Astrocyte (in vitro differentiated cells and primary cell): Measurements from ENCODE around the gene SFTPB. TPM values are rescaled to one million over a fixed set of nuclear protein-coding genes. Genes with fewer than 3 reads are reported as not detected.

ENCODE experiments used
- DNase-seq: peaks from one replicate; pipeline ENCODE4 v3.0.0-alpha.2; 2010; ENCODE audit warnings: low read depth
- FAIRE-seq: peaks from 2 replicates; lab custom pipeline; 2011; peaks lifted over from hg19 to GRCh38; lab: Jason Lieb, UNC
- H2AFZ ChIP-seq: 2 replicates; pipeline ENCODE4 v1.6.0; 2012; ENCODE audit warnings: low read depth, low read length, inconsistent platforms
- H3K27ac ChIP-seq: 2 replicates; pipeline ENCODE4 v1.5.1; 2011; ENCODE audit warnings: low read depth, low read length, inconsistent platforms
- H3K27me3 ChIP-seq: 2 replicates; pipeline ENCODE4 v1.6.0; 2011; ENCODE audit warnings: low read length, inconsistent platforms; ENCODE audit not compliant: insufficient read depth
- H3K36me3 ChIP-seq: 2 replicates; pipeline ENCODE4 v1.5.1; 2011; ENCODE audit warnings: low read length, inconsistent platforms; ENCODE audit not compliant: insufficient read depth
- H3K4me1 ChIP-seq: 2 replicates; pipeline ENCODE4 v1.5.1; 2011; ENCODE audit warnings: low read length, inconsistent platforms; ENCODE audit not compliant: insufficient read depth
- H3K4me2 ChIP-seq: 2 replicates; pipeline ENCODE4 v1.6.0; 2012; ENCODE audit warnings: low read length, inconsistent platforms
- H3K4me3 ChIP-seq: 2 replicates; pipeline ENCODE4 v1.5.1; 2011; ENCODE audit warnings: low read depth, mild to moderate bottlenecking, low read length, inconsistent platforms; ENCODE audit not compliant: insufficient read depth
- H3K79me2 ChIP-seq: 2 replicates; pipeline ENCODE4 v1.6.0; 2012; ENCODE audit warnings: mild to moderate bottlenecking, low read length, inconsistent platforms; ENCODE audit not compliant: insufficient read depth
- H3K9ac ChIP-seq: 2 replicates; pipeline ENCODE4 v1.6.0; 2012; ENCODE audit warnings: mild to moderate bottlenecking, low read length, inconsistent platforms
- H3K9me3 ChIP-seq: 2 replicates; pipeline ENCODE4 v1.5.1; 2012; ENCODE audit warnings: low read depth, mild to moderate bottlenecking, low read length, inconsistent platforms; ENCODE audit not compliant: insufficient read depth
- H4K20me1 ChIP-seq: 2 replicates; pipeline ENCODE4 v1.6.0; 2012; ENCODE audit warnings: low read length, inconsistent platforms; ENCODE audit not compliant: insufficient read depth
- H3K27ac Mint-ChIP-seq: one replicate; pipeline ENCODE4 v1.8.0; 2021; ENCODE audit warnings: mild to moderate bottlenecking, mixed read lengths; ENCODE audit not compliant: unreplicated experiment
- H3K27me3 Mint-ChIP-seq: one replicate; pipeline ENCODE4 v1.8.0; 2021; ENCODE audit warnings: low read depth, mixed read lengths; ENCODE audit not compliant: unreplicated experiment
- H3K36me3 Mint-ChIP-seq: one replicate; pipeline ENCODE4 v1.8.0; 2021; ENCODE audit warnings: low read depth, mixed read lengths; ENCODE audit not compliant: unreplicated experiment
- H3K4me1 Mint-ChIP-seq: one replicate; pipeline ENCODE4 v1.8.0; 2021; ENCODE audit warnings: low read depth, mixed read lengths; ENCODE audit not compliant: unreplicated experiment
- H3K4me3 Mint-ChIP-seq: one replicate; pipeline ENCODE4 v1.8.0; 2021; ENCODE audit warnings: mild to moderate bottlenecking, moderate library complexity, mixed read lengths; ENCODE audit not compliant: unreplicated experiment
- H3K9me3 Mint-ChIP-seq: one replicate; pipeline ENCODE4 v1.8.0; 2021; ENCODE audit warnings: mild to moderate bottlenecking, mixed read lengths; ENCODE audit not compliant: unreplicated experiment
- EZH2 ChIP-seq: IDR thresholded peaks from 2 replicates; pipeline ENCODE4 v1.6.1; 2012; ENCODE audit warnings: mild to moderate bottlenecking, low read length, inconsistent platforms; ENCODE audit not compliant: insufficient read depth
- total RNA-seq: library from RNA; stranded (reverse); gene quantifications from 2 replicates; pipeline ENCODE4 v1.2.1, GENCODE V29; 2021
- TF ChIP-seq, protein P1 (sequence below): IDR thresholded peaks from 2 replicates; pipeline ENCODE4 v1.5.1; 2011; ENCODE audit warnings: low read depth, mild to moderate bottlenecking, inconsistent platforms, low read length, moderate library complexity; ENCODE audit not compliant: insufficient read depth

SFTPB gene
- total RNA-seq, 1 donor from 2014 or later, result not detected

DNA sequence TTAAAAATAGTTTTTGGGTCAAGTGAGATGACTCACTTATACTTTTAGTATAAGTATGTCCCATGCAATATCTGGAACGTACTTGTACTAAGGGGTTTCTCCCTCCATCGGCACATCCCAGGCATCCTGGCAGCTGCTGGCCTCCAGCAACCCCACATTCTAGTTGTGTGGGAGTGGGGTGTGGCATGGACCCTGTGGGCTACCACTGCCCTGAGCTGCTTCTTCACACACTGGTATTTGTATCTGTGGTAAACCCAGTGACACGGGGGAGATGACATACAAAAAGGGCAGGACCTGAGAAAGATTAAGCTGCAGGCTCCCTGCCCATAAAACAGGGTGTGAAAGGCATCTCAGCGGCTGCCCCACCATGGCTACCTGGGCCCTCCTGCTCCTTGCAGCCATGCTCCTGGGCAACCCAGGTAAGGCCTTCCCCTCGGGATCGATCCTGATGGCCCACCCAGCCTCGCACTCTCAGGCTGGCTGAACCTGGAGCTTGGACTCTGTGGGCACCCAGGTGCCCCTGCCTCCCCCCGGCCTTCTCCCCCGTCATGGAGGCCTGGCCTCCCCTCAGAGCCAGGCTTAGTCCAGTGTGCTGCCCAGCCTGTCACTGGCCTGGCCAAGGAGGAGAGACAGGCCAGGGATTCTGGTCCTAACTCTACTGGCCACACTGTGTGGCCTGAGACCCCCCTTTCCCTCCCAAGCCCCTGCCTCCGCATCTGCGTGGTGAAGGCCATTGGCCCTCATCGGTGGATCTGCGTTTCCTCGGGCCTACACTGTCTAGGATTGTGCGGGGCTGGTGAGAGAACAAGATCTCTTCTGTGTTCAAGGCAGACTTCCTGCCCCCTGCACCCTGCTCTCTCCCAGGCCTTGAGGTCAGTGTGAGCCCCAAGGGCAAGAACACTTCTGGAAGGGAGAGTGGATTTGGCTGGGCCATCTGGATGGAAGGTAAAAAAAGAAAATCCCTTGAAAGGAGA is 26.3 kb upstream of the SFTPB start, which contains the start of gene GNLY:
GNLY (plus strand) TSS at position 307 of the 974 bp plus-strand sequence; CDS start at position 368, 61 bp downstream.
- H3K9me3 ChIP-seq, result no peaks in the 10 kb centered on the region
- Mint-ChIP-seq H3K27ac (no peak within 1 kb of the TSS), H3K27me3 (peaks cover 33% of the 10 kb centered on the region), H3K36me3 (no peaks in the 10 kb centered on the region), H3K4me1 (peaks cover 13% of the 10 kb centered on the region), H3K9me3 (no peaks in the 10 kb centered on the region), H3K4me3 (no peak within 1 kb of the TSS)
- H4K20me1 ChIP-seq, result no peaks in the 10 kb centered on the region
- TF ChIP-seq EZH2, result no peak
- TF ChIP-seq, protein P1, sequence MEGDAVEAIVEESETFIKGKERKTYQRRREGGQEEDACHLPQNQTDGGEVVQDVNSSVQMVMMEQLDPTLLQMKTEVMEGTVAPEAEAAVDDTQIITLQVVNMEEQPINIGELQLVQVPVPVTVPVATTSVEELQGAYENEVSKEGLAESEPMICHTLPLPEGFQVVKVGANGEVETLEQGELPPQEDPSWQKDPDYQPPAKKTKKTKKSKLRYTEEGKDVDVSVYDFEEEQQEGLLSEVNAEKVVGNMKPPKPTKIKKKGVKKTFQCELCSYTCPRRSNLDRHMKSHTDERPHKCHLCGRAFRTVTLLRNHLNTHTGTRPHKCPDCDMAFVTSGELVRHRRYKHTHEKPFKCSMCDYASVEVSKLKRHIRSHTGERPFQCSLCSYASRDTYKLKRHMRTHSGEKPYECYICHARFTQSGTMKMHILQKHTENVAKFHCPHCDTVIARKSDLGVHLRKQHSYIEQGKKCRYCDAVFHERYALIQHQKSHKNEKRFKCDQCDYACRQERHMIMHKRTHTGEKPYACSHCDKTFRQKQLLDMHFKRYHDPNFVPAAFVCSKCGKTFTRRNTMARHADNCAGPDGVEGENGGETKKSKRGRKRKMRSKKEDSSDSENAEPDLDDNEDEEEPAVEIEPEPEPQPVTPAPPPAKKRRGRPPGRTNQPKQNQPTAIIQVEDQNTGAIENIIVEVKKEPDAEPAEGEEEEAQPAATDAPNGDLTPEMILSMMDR, result no peak
- H2AFZ ChIP-seq, result no peak within 1 kb of the TSS
- no peak within 1 kb of the TSS for H3K4me3 ChIP-seq
- peaks cover 7% of the 10 kb centered on the region for H3K27me3 ChIP-seq
- H3K9ac ChIP-seq, result no peak within 1 kb of the TSS
- FAIRE-seq (no peak), DNase-seq (no peak)
- H3K27ac ChIP-seq, result no peak within 1 kb of the TSS
- no peak within 1 kb of the TSS for H3K4me2 ChIP-seq
- no peaks in the 10 kb centered on the region for H3K79me2 ChIP-seq
- no peaks in the 10 kb centered on the region for H3K4me1 ChIP-seq
- no peaks in the 10 kb centered on the region for H3K36me3 ChIP-seq

DNA sequence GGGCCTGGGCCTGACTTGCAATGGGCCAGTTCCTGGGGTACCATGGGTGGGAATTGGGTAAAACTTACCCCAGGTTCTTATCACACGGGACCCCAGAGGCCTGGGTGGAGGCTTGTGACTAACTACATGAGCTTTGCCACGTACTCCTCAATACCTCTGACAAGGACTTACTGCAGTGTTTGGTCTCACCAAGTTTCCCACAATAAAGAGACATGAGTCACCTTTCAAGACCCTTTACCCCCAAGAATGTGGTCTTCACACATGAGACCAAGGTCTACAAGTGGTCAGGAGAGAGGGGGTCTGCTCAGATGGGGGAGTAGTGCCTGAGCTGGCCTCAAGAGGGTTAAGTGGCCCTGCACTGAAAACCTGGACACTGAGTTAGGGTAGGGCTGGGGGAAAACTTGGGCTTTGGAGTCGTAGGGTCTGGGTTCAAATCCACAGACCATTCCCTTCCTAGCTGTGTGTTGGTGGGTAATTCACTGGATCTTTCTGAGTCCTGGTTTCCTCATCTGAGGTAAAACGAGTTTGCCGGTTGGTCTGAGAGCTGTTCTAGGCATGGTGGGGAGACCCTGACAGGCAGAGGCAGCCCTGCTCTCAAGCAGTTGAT is 24.1 kb upstream of the SFTPB start:
- H3K27me3 ChIP-seq, result peaks cover 4% of the 10 kb centered on the region
- H3K9ac ChIP-seq, result no peak overlapping the region
- no peak overlapping the region for H2AFZ ChIP-seq
- H3K36me3 Mint-ChIP-seq, result no peaks in the 10 kb centered on the region
- peaks cover 31% of the 10 kb centered on the region for H3K27me3 Mint-ChIP-seq
- FAIRE-seq (no peak), DNase-seq (peak; percentile 52)
- no peak overlapping the region for H3K27ac ChIP-seq
- H3K4me3 ChIP-seq, result no peak overlapping the region
- H4K20me1 ChIP-seq, result no peaks in the 10 kb centered on the region
- H3K9me3 ChIP-seq, result no peaks in the 10 kb centered on the region
- H3K36me3 ChIP-seq, result no peaks in the 10 kb centered on the region
- TF ChIP-seq, protein P1, result no peak
- no peak for TF ChIP-seq EZH2
- no peaks in the 10 kb centered on the region for H3K4me1 ChIP-seq
- no peaks in the 10 kb centered on the region for H3K9me3 Mint-ChIP-seq
- H3K79me2 ChIP-seq, result no peaks in the 10 kb centered on the region
- H3K4me3 Mint-ChIP-seq, result no peak overlapping the region
- H3K4me2 ChIP-seq, result no peak overlapping the region
- H3K4me1 Mint-ChIP-seq, result peaks cover 16% of the 10 kb centered on the region
- no peak overlapping the region for H3K27ac Mint-ChIP-seq
